NOMO-1 (cell line): ENCODE data around the gene RAB3C.

Source experiments
- DNase-seq, 2 experiments: peaks; one replicate each; lab custom pipeline; 2025; ENCODE audit not compliant: unreplicated experiment in 2 of 2; lab: John Stamatoyannopoulos, UW

RAB3C gene

DNA sequence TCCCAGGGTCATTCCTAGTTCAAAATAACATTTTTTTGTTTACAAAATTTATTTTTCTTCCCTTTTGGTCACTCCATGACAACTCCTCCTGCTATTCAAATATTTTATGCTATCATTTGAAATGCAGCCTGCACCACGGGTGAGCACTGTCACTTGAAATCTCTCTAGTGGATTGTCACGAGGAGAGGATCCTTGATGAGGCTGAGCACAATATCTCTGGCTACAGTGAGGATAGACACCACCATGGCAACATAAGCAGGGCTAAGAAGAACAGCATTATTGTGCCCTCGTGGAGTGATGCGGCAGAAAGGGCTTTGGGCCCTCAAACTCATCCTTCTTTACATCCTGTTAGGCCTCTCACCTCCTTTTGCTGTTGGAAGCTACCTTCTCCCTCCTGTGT is 321.9 kb downstream of the RAB3C start:
- no peak for DNase-seq

DNA sequence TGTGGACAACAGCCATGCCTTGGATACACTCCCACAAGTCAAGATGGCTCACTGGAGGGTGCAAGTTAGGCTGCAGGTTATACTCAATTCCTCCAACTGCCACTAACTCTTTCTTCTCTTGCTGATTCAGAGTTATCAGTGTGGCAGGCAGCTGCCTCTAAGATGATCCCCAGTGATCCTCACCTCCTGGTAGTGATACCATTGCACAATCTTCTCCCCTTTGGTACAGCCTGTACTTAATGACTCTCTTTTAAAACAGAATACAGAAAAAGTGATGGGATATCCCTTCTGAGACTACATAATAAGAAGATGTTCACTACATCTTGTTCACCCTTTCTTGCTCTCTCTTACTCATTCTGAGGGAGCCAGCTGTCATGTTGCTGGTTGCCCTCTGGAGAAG is 323.1 kb downstream of the RAB3C start:
- no peak for DNase-seq
